ENCODE measurements around the gene MICAL3.

The MICAL3 gene

DNA sequence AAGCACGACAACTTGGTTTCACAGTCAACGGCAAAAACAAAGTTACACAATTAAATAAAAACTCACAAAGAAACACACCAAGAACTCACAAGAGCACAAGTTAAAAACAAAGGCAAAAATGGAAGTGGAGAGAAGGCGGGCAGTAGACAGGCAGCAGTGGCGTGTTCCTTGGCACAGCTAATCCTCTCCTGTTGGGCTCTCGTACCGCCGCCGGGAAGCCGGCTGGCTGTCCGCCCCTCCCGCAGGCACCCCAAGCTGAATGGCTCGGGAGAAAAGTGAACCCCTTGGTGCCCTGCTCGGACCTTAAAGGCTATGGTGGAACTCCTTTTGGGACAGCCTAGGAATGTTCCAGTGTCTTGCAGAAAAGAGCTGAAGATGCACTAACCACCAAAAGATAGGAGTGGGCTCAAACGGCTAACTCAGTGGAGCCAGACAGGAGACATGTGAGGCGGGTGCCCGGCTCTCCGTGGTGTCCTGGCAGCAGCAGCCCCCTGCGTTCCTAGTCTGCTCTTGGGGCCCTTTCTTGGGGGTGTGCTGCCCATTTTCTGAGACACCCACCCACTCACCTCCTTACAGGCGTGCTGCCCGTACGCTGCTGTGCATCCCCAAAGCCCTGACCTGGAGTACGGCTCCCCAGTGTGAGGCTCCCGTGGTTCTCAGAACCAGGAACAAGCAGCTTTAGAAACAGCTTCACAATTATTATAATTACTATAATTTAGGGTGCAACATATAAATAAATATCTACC, 164.0 kb downstream of the MICAL3 start:
- no peak for DNase-seq

DNA sequence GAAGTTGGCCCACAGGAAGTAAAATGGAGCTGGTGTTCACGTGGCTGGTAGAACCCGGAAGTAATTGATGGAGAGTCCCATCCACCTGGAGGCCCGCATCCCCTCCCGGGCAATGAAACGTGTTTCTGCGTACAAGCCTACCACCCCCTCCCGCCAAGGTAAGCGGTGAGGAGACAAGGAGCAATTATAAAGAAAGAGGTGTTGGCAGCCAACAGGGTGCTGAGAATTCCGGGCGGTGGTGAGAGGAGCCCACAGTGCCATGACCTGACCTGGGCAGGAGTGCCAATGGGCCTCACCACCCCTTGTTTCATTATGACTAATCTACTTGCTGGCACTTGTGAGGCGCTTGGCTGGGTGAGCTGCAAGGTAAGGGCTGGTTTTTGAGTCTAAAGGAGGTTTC, 166.3 kb downstream of the MICAL3 start:
- no peak for DNase-seq

DNA sequence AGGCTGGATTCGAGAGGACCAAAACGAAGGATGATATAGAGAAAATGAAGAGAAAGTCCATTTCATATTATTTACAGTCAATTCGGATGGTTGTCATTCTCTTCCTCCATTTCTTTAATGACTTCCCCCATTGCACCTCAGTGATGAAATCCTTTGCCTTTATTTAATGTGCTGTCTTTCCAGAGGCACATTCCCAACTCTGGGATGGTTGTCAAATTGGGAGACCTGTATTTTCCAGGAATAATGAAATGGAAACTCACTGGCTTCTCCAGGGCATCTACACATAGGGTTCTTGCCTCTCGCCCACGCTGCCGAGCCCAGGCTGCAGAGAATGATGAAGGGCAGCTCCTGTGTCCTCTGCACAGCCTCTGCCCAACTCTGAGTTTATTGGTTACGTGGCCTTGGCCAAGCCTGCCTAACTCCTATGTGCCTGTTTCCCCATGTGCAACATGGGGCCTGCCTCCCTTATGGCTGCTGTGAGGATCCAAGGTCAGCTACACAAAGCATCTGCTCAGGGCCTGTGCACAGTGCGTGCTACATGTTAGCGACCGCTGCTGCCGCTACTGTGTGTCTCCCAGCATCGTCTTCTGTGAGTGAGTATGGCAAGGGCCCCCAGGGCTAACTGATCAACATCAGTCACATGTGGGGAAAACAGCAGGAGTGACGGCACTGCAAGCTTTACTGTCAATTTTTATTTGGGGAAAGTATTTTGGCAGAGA, 168.6 kb downstream of the MICAL3 start:
- DNase-seq, result no peak

- no peak for DNase-seq
Measured at GRCh38 chr22:17853073-17853472, 171.3 kb downstream of the MICAL3 start.

- no peak for DNase-seq
Measured at GRCh38 chr22:17851759-17852158, 172.6 kb downstream of the MICAL3 start.

GRCh38 chr22:17847360-17848078, 176.8 kb downstream of the MICAL3 start:
- no peak for DNase-seq

- no peak for DNase-seq
Measured at GRCh38 chr22:17846326-17846992, 177.9 kb downstream of the MICAL3 start.

GRCh38 chr22:17845790-17846189, 178.6 kb downstream of the MICAL3 start:
- no peak for DNase-seq

- no peak for DNase-seq
Measured at GRCh38 chr22:17845327-17845726, 179.0 kb downstream of the MICAL3 start.

GRCh38 chr22:17844150-17844549, 180.2 kb downstream of the MICAL3 start:
- no peak for DNase-seq

GRCh38 chr22:17842386-17842785, 182.0 kb downstream of the MICAL3 start:
- peak; percentile 34 for DNase-seq

- DNase-seq, result no peak
Measured at GRCh38 chr22:17841836-17842235, 182.5 kb downstream of the MICAL3 start.

- DNase-seq, result no peak
Measured at GRCh38 chr22:17838180-17838865, 186.0 kb downstream of the MICAL3 start.

- DNase-seq, result no peak
Measured at GRCh38 chr22:17836992-17837742, 187.2 kb downstream of the MICAL3 start.

DNA sequence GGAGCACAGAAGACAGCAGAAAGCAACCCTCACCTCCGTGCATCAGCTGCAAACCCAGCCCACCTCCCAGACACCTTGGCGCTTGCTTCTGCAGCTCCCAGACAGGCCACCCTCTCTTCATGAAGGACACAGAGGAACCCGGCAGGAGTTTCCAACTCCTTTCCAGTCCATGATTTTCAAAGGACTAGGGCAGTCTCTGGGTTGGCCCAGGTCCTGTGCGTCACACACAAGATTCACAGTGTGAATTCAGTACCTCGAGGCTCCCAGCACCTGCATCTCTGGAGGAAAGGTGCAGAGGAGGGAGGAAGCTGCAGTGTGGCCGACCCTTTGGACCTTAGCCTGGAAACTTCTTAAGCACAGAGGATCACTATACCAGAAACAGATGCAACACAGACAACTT, 189.1 kb downstream of the MICAL3 start:
- DNase-seq, result no peak

GRCh38 chr22:17833489-17833888, 190.9 kb downstream of the MICAL3 start:
- no peak for DNase-seq

DNA sequence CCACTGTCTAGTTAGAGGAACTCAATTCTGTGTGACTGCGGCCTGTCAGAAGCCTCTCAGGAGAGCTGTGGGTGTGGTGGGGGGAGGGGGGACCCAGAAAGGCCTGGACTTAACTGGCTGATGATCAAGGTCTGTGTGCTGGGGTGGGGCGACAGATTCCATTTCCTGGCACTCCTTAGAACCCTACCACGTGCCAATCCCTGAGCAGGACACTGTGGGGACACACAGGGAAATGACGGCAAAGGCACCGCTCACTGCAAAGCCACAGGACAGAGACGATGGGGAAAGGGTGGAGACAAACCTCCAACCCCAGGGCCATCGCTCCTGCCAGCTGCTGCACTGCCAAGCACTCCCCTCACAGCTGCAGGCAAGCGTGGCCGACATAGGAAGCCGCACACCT, 191.7 kb downstream of the MICAL3 start:
- DNase-seq, result no peak

DNA sequence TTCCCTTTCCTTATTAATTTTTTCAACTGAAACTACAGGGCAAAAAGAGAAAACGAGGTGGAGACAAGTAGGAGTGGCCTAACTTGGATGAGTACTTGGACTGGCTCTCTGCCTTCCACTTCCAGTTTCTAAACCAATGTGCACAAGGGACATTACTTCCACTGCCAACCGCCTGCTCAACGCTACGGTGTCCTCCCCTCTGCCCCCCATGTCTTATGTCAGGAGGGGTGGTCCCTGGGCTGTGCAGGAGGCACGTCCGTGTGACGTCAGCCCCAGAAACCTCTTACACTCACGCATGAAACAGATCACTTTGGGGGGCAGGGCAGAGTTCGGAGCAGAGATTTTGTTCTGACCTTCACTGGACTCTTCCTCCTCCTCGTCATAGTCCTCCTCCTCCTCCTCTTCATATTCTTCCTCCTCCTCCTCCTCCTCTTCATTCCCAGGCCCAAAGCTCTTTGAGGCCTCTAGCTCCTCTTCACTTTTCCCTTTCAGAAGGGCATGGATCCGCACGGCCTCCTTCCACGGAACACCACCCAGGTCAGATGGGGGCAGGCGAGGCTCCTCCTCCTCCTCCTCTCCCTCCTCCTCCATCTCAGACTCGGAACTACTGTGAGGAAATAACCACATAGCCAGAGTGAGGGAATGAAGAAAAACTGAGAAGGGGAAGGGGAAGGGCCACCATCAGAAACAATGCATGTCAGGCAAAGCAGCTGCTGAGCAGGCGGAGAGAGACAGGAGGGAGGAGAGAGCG, 192.7 kb downstream of the MICAL3 start:
- DNase-seq, result no peak

- peak; percentile 68 for DNase-seq
Measured at GRCh38 chr22:17830043-17830961, 194.1 kb downstream of the MICAL3 start.

- no peak for DNase-seq
Measured at GRCh38 chr22:17829695-17830042, 194.7 kb downstream of the MICAL3 start.

Measured in stimulated activated naive CD4-positive, alpha-beta T cell treated with Interleukin-2 at 50 U/mL for 16 hours (primary cell).